Pons (tissue), 1 donor: ENCODE results near the gene ARHGAP15.

Experiments used
- DNase-seq: peaks from one replicate; pipeline ENCODE4 v3.0.0-alpha.2; 2016; ENCODE audit warnings: low spot score

Gene ARHGAP15

DNA sequence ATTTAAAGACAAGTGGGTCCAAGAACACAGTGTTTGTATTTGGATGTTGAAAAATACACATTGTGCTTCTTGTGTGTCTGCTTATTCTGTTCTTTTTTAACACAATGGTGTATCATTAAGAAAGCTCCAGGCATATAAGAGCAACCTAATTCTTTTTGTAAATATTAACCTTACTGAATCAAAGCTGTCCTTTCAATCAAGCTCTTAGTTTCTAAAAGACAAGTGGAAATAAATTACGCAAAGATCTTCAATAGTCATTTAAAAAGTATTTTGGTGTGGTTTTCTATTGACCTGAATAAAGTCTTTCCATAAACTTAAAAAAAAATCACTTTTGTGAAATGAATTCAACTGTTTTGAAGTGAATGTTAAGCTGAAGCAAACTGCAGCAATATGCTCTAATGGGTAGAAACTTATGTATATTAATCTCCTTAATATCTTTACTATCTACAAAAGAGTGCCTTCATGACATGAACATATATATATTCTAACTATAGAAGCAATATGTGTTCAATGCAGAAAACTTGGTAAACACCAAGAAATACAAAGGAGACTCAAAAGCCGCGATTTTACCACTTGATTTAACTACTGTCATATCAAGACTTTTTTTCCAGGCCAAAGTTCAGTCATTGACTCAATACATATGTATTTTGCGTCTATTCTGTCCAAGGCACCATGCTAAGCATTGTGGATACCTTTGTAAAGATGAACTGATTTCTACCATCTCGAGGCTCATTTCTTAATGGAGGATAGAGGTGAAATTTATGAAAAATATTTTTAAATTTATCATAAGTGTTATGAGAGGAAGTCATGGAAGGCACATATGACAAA is 97.7 kb downstream of the ARHGAP15 start:
- no peak for DNase-seq

DNA sequence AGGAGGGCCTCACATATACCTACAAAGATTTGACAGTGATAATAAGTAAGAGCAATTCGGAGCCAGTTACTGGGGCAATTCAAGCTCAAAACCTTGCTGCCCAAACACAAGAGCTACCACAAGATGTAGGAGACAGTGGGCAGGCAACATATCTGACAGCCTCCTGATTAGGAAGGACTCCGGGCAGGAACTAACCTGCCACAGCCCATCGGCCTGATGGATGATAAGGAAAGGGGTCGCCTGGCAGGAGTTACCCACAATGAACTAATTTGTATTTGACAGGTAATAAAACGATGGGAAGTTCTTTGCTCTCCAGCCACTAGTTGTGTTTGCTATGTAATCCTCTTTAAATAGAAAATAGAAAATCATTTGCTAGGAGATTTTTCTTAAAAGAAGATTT is 100.2 kb downstream of the ARHGAP15 start:
- DNase-seq = no peak

DNA sequence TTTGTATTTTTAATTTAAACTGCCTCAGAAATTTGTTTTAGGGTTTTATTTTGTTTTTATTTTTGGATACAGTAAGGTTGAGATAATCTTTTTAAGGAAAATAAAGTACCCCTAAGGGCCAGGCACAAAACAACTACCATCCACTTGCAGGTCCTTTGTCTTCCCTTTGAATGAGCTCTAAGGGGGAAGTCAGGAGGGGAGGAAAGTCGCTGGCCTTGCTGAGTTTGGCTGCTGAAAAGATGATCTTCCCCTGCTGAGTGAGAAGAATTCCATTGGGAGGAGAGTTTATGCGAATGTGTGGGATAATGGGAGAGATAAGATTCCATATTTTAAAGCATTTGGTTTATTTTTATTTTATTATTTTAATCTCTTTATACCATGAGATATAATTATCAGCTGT is 100.7 kb downstream of the ARHGAP15 start:
- DNase-seq = no peak

DNA sequence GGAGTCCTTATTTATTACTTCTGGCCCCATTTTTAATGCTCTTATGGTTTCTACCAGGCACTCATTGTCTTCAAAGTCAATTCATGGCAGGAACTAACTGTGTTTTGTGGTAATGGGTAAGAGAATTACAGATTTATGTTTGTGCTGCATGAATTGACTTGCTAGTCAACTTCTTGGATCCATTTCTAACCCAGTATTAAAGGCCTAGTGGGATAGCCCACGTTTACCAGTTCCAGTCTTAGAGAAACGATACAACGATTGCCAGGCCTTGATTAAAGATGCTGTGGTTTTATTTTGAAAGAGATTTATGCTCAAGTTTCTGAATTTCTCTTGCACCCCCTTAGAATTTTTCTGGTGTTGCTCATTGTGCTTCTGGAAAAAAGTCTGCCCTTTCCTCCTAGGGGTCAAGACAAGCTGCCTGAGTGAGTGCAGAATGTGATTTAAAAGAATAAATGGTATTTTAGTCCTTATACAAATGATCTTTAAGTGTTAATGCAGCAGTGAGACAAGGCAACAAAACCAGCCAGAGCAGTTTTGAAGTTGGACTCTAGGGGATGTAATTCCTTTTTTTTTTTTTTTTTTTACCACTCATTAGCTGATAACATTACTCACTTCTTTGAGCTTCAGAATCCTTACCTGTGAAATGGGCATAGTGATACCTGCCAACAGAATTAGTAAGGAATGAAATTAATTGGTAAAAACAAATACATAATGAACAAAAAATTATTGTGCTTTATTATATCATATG is 101.5 kb downstream of the ARHGAP15 start:
- no peak for DNase-seq

DNA sequence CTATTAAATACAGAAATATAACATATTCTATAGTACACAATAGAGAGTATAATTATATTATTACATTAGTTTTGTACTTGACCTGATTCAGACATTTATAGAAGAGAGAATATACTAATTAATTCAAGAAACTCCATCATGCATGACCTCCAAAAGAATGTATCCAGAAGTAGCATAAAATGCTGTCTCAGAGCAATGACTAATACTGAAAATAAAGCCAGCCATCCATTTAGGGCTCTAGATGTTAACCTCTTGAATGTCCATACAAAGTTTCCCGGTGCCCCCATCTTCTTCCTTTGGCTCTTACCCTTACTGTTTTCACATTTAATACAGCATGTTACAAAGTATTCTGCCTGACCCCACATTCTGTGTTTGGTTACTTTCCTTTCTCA is 102.0 kb downstream of the ARHGAP15 start:
- no peak for DNase-seq

DNA sequence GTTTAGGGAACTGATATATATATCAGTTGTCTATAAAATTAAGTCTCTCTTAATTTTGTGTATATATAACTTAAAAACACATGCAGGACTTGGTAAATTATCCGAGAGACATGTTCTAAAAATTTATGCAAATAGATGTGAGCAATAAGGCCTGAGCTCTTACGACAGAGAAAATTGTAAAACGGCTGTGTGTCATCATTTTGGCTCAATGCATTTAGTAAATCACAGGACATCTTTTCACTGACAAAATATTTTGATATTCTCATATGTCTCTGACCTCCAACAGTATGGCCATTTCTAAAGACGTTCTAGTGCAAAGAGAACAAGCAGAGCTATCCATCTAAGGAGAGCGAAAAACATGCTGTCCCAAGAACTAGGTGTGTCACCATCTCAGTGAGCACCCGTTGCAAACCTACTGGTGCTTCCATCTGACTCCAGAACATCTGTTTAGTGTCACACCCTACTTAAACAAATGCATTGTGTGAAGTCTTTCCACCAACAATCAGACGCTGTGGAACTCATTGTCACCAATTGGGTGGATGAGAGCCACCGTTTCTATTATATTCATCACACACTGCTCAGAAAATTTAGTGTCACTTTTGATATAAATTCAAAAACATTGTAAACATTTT is 108.0 kb downstream of the ARHGAP15 start:
- no peak for DNase-seq

DNA sequence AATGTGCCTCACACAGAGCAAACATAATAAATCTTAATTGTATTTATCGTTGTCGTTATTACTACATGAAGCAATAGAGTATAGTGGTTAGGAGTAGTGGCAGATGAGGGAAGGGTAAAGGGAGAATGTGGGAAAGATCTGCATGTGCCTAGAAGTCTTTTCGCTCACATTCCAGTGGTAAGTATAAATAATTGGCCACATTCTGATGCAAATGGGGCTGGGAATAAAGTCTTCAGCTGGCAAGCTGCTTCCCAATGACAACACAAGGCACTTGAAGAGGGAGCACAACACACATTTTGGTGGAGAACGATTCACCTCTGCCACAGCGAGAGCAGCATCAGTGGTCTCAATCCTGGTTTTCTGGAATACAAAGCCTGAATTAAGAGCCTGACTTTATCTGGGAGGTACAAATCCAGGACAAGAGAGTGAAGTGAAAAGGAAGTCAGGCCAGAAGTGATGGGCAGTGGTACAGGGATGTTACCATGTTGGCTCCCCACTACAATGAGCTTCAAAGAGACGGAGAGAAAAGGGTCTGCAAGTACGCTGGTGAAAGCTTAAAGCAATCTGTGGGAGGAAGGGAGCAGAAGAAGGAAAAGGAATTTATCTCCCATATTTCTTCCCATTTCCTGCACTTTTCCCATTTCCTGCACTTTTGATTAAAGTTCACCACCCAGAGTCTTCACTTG is 112.3 kb downstream of the ARHGAP15 start:
- no peak for DNase-seq

DNA sequence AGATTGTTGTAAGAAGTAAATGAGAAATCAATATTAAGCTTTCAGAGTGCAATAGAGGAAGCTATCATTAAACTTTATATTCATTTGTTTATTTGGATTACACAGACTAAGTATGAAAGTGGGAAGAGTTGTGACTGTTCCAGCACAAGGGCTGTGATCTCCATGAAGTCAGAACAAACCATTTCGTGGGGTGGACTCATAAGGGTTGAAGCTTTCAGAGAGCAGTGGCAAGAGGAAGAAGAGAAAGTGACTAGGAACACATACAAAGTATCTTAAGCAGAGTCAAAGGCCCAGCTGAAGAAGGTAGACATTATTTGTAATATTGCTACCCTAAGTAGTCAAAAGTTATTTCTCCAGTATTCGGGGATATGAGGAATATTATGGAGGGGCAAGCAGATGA is 117.0 kb downstream of the ARHGAP15 start:
- no peak for DNase-seq

DNA sequence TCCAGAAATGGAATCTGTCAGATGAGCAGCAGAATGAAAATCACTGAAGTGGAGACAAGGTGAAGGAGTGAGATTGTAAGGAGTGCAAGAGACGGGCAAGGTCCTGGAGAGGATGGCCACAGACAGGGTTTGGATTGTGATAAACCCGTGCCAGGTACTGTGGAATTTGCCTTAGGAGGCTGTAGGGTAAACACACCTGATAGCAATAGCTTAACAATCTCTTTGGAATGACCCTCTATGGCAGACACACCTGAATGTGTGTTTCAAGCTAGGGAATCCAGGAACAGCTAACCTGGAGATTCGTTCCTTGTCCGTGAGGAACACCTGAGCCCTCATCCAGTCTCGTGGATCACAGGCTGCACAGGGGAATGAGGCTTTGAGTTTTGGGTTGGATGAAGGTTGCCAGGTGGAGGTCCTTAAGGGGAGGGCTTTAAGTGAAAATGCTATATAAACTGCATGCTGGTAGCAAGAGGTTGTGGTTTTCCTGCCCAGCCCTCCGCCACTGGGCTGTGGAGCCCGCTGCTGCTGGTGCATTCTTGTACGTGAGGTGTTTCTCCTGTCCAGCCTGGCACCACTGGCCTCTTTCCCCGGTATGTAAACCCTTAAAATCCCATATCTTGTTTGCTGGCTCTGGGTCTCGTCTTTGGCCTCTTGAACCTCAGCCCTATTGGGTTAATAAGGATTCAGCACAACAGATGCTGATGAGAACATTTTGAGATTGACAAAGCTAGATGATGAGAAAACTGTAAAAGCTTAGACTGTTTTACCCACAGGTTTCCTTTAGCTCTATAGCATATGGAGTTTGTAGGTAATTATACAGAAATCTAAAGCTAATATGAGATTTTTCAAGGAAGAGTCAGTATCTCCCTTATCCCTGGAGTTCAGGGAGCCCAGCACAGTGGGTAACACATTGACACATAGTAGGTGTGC is 117.9 kb downstream of the ARHGAP15 start:
- no peak for DNase-seq

DNA sequence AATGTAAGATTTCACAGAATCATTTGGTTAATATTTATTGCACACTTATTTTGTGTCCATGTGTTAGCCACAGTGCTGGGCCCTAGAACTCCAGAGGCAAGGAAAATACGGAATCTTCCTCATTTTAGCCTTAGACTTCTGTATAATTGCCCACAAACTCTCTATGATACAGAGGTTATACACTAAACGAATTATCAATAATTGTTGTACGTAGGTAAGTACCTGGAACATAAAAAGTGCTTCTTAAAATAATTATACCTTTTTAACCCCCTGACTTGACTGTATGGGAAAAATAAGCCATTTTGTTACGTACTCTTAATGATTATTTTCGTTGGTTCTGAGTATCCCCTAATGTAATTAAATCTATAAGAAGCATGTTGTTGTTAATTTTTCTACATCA is 119.4 kb downstream of the ARHGAP15 start:
- DNase-seq = no peak

DNA sequence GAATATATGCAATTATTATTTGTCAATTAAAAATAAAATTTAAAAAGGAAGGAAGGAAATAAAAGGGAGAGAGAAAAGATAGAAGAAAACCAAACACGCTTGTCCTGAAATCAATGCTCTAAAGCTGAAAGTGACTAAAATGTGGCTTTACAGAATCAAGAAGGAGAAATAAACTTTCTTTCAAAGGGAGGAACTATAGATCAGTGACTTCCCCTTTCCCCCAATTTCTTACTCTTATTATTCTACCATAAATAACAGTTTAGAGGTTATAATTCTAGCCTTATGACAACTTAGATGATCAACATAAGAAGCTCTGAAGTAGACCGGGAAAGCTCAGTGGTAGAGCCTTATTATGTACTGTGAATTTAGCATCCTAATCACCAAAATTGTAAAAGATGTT is 122.5 kb downstream of the ARHGAP15 start:
- DNase-seq = no peak

DNA sequence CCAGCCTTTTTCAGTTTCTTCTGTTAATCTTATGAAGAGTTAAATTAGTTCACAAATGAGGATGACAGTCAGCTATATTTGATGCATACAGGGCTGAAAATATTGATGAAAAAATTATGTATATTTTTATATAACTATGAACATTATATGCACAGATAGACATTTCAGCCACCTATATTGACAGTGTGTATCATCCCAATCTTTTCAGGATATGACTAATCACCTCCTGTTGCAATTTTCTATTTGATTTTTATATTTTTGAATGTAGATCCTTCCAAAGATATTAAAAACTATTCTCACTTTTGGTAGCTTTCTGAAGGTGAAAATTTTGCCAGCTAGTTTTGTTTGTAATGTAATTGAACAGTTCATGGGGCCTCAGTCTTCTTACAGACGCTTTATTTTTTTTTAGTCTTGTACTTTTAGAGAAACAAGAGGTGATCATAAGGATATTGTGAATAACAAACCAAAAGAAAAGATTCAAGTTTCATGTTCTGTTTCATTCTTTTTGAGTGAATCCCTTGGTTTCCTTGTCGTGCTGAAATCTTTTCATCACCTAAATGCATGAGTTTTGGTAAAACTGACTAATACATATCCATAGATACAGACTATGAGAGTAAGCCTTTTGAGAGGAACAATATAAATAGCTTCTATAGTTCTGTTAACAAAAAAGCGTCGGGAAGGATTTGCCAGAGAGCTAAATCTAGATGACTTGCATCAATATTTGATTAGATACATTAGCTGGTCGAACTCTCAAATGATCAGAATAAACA is 123.1 kb downstream of the ARHGAP15 start:
- DNase-seq = no peak

DNA sequence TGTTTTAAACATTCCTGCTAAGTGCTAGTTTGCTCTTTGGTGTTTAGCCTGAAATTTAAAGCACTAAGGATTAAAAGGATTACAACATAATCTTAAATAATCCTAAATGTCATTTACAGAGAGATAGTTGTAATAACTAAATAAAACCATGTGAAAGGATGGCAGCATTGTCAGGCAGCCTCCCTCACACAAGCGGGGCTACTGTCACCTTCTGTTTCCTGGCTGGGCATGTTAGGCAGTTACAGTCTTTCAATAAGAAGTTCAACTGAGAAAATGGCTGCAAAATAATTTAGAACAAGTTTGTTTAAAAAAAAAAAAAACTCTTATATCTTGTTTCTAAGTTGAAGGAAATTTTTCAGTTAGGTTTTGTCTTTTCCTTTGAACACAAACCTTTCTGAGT is 124.9 kb downstream of the ARHGAP15 start:
- DNase-seq = no peak

DNA sequence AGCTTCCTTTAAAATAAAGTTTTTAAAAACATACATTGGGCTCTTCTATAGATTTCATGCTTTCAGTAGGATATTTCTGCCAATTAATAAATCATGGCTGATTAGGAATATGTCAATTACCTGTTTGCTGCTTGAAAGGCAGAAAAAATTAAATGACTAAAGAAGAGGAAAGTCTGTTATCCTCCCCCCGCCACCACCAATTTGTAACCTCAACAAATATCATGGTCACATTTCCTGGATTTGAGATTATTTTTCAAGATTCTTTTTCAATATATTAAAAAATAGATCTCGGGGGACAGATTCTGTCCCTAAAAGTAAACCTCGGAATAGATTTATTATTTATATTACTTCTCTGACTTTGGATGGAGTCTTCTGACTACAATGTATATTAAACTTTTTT is 125.9 kb downstream of the ARHGAP15 start:
- no peak for DNase-seq

DNA sequence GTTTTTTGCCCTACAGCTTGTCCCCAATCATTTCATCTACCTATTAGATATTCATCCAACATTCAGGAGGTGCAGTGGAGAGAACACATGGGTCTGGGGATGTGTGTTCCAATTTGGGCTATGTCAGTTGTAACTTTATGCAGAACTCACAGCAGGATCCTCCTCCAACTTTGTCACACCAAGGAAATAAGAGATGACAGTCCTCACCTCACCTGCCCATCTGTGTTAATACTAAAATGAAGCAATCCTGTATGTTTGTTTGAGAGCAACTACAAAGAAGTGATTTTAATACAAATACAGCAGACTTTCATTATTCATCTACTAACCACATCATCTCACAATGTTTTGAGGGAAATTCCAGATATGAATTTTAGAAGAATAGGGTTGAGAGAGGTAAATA is 126.7 kb downstream of the ARHGAP15 start:
- no peak for DNase-seq

DNA sequence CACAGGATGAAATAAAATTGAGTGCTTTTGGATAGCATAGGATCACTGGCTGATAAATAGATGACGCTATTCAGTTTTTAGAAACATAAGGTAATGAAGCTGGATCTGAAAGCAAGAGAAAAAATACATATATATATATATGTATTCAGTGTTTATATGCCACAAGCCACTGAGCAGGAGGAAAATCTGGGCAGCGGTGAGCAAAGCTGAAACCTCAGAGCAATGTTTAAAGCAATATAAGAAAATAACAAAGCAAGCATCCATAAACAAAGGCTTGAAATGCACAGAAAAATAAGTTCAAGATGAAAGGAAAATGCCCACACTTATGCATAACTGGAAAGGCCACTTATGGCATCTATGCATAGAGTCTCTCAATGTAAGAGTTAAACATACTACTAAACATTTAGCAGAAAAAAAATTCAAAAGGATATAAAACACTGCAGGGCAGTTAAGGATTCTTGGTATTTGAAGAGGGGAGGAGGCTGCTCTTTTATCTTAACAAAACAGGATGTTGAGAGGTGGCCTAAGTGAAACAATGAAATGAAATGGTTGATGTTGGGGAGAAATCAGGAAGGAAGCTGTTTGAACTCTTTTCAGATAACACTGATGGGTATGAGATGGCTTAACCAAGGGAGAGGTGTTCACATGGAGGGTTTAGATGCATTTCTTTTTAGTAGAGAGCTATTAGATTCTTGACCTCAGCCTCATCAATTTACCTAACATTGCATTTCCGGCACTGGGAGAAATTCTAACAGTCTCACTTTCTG is 129.1 kb downstream of the ARHGAP15 start:
- DNase-seq = no peak

DNA sequence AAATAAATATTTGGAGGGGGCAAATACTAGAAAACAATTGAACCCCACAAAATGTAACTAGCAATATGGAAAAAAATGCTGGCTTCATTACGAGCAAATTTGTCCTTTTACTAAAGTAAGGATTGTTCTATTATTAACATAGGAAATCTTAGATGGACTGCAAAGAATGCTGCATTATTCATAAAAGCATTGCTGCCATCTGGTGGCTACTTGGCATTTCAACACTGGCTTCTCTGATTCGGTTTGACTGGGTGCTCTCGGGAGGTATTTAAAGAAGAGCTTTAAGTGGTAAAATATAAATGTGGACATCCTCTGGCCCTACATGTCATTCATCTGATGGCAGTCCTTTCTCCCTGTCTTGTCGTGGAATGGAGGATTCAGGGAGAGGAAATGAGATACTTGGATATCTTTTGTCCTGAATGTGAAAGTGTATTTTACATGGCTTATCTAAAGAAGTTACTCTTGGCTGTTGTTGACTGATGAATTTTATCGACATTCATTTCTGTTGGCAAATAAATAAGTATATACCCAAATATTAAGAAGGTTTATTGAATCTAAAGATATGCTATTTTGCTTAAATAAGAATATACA is 130.2 kb downstream of the ARHGAP15 start:
- DNase-seq = peak; percentile 80

DNA sequence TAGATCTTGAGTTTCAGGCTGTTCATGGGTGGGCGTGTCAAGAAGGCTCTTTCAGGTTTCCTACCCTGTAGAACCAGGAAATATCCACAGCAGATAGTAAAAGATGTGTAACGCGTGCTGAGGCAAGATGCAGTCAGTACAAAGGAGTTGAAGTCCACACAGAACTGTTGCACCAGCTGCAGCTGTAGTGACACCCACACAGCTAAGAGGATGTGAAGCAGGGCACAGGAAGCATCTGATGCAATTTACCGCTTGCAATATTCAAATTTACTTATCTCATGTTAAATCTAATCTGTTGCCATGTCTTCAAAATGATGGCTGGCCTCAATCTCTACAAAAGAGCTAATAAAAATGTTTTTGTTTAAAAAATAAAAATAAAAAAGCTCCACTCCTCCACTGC is 132.8 kb downstream of the ARHGAP15 start:
- no peak for DNase-seq

DNA sequence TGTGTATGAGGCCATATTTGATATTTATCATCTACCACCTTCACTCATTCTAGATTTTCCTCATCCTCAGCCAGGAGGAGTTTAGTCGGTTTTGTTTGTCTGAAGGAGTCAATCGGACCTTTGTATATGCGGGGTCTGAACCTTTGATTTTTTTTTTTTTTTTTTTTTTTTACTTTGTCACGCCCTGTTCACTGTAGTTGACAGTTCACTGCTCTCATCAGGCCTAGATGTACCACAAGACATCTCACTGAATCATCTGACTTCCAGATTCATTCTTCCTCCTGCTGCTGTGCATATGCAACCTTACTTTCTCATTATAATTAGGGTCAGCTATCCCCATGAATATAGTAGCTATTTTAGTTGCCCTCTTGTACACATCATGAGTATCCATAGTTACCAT is 133.2 kb downstream of the ARHGAP15 start:
- DNase-seq = no peak
